Neural progenitor cell (in vitro differentiated cells): ENCODE results near the gene CDH23. TPM values are rescaled to one million over a fixed set of nuclear protein-coding genes. Genes with fewer than 3 reads are reported as not detected.

Source experiments
- DNase-seq: peaks from one replicate; pipeline ENCODE4 v3.0.0-alpha.2; 2016; ENCODE audit warnings: low spot score
- H2AFZ ChIP-seq: fragments of 200-600 bp; sonication (generic); replicated peaks from 2 replicates; pipeline ENCODE4 v1.6.1; 2016; ENCODE audit warnings: antibody characterized with exemption
- H3F3A ChIP-seq: fragments of 200-600 bp; sonication (generic); 2 replicates; pipeline ENCODE4 v1.6.1; 2016; ENCODE audit warnings: antibody characterized with exemption, low read depth
- H3K27ac ChIP-seq: fragments of 200-600 bp; sonication (generic); 2 replicates; pipeline ENCODE4 v1.5.1; 2016; ENCODE audit warnings: mild to moderate bottlenecking
- H3K27me3 ChIP-seq: fragments of 200-600 bp; sonication (generic); 2 replicates; pipeline ENCODE4 v1.6.1; 2016; ENCODE audit warnings: mild to moderate bottlenecking, moderate library complexity
- H3K36me3 ChIP-seq: fragments of 200-600 bp; sonication (generic); 2 replicates; pipeline ENCODE4 v1.5.1; 2016
- H3K4me1 ChIP-seq: fragments of 200-600 bp; sonication (generic); 2 replicates; pipeline ENCODE4 v1.6.1; 2016; ENCODE audit warnings: mixed run types
- H3K4me2 ChIP-seq: fragments of 200-600 bp; sonication (generic); 2 replicates; pipeline ENCODE4 v1.6.1; 2016
- H3K4me3 ChIP-seq: fragments of 200-600 bp; sonication (generic); 2 replicates; pipeline ENCODE4 v1.5.1; 2016
- H3K79me2 ChIP-seq: fragments of 200-600 bp; sonication (generic); 2 replicates; pipeline ENCODE4 v1.6.1; 2016; ENCODE audit warnings: low read depth
- H3K9ac ChIP-seq: fragments of 200-600 bp; sonication (generic); 2 replicates; pipeline ENCODE4 v1.6.1; 2016
- H3K9me3 ChIP-seq: fragments of 200-600 bp; sonication (generic); 2 replicates; pipeline ENCODE4 v1.5.1; 2016; ENCODE audit warnings: low read depth
- H4K20me1 ChIP-seq: fragments of 200-600 bp; sonication (generic); 2 replicates; pipeline ENCODE4 v1.6.1; 2016; ENCODE audit warnings: low read depth
- H3K27ac Mint-ChIP-seq: 3 replicates; pipeline ENCODE4 v1.8.0; 2021; ENCODE audit warnings: mixed read lengths
- H3K27me3 Mint-ChIP-seq: 2 replicates; pipeline ENCODE4 v1.8.0; 2022; ENCODE audit warnings: low read depth, mild to moderate bottlenecking, inconsistent platforms, moderate library complexity, mixed read lengths; ENCODE audit not compliant: insufficient read depth
- H3K36me3 Mint-ChIP-seq: 3 replicates; pipeline ENCODE4 v1.8.0; 2021; ENCODE audit warnings: mixed read lengths
- H3K4me1 Mint-ChIP-seq: 3 replicates; pipeline ENCODE4 v1.8.0; 2021; ENCODE audit warnings: mixed read lengths
- H3K4me3 Mint-ChIP-seq: 3 replicates; pipeline ENCODE4 v1.8.0; 2021; ENCODE audit warnings: mild to moderate bottlenecking, moderate library complexity, mixed read lengths
- H3K9me3 Mint-ChIP-seq: 3 replicates; pipeline ENCODE4 v1.8.0; 2020; ENCODE audit warnings: mixed read lengths
- EZH2 ChIP-seq: fragments of 200-600 bp; sonication (generic); IDR thresholded peaks from 2 replicates; pipeline ENCODE4 v1.6.1; 2017; ENCODE audit warnings: antibody characterized with exemption, mild to moderate bottlenecking, moderate library complexity
- EZH2phosphoT487 ChIP-seq: fragments of 200-600 bp; sonication (generic); IDR thresholded peaks from 2 replicates; pipeline ENCODE4 v1.6.1; 2017; ENCODE audit warnings: antibody characterized with exemption
- total RNA-seq: library from RNA; depleted of rRNA; stranded (reverse); fragments of >200 nt; gene quantifications from 2 replicates; pipeline ENCODE4 v1.2.3, GENCODE V29; 2015; ENCODE audit warnings: low replicate concordance
- TF ChIP-seq, protein P1 (sequence below): fragments of 200-600 bp; sonication (generic); IDR thresholded peaks from 2 replicates; pipeline ENCODE4 v1.5.1; 2017; ENCODE audit warnings: antibody characterized with exemption, mild to moderate bottlenecking

CDH23 gene
- total RNA-seq, 1 donor from 2014 or later, result 5.9 TPM

DNA sequence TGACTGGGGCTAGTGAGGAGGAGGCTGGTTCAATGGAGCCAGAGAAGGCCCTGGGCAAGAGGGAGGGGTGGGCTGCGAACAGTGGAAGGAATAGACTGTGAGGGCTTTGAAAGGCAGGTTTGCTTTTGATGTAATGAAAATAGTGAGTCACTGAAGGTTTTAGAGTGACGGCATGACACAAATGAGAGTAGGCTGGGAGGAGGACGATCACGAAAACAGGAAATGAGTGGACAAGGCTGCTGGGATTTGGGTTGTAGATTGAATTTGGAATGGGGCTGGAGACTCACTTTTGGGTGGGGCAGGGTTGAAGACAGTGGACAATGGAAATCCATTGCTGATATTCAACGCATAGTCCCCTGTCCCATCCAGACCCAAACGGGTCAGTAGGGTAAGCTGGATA lies 139.6 kb downstream of the CDH23 start:
- no peaks in the 10 kb centered on the region for H3K36me3 Mint-ChIP-seq

DNA sequence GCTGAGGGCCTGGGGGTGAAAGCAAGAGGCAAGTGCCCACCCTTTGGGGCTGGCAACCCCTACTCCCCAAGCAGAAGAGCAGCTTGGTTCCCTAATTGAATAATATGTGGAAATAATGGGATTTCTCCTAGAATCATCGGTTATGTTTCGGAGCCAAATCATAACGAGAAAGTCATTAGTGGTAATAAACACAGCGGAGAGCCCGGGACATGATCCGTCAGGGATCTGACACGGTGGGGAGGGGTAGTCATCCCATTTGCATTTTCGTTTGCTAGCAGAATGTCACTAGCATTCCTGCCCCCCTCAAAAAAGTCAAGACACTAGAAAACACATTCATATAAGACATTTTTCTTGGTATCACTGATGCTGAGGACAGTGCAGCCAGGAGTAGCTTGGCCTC lies 140.4 kb downstream of the CDH23 start:
- Mint-ChIP-seq H3K9me3 (no peaks in the 10 kb centered on the region), H3K4me1 (peaks cover 49% of the 10 kb centered on the region), H3K27me3 (peaks cover 2% of the 10 kb centered on the region), H3K27ac (peak overlapping the region; percentile 36), H3K36me3 (no peaks in the 10 kb centered on the region), H3K4me3 (no peak overlapping the region)
- no peak for DNase-seq
- Histone ChIP-seq H3K27me3 (no peaks in the 10 kb centered on the region), H2AFZ (no peak overlapping the region), H3K79me2 (no peaks in the 10 kb centered on the region), H3K9me3 (no peaks in the 10 kb centered on the region), H3K4me1 (peaks cover 16% of the 10 kb centered on the region), H3K4me2 (no peak overlapping the region), H3K27ac (no peak overlapping the region), H3K9ac (no peak overlapping the region), H4K20me1 (no peaks in the 10 kb centered on the region), H3F3A (no peaks in the 10 kb centered on the region), H3K4me3 (no peak overlapping the region), H3K36me3 (no peaks in the 10 kb centered on the region)
- TF ChIP-seq, protein P1, sequence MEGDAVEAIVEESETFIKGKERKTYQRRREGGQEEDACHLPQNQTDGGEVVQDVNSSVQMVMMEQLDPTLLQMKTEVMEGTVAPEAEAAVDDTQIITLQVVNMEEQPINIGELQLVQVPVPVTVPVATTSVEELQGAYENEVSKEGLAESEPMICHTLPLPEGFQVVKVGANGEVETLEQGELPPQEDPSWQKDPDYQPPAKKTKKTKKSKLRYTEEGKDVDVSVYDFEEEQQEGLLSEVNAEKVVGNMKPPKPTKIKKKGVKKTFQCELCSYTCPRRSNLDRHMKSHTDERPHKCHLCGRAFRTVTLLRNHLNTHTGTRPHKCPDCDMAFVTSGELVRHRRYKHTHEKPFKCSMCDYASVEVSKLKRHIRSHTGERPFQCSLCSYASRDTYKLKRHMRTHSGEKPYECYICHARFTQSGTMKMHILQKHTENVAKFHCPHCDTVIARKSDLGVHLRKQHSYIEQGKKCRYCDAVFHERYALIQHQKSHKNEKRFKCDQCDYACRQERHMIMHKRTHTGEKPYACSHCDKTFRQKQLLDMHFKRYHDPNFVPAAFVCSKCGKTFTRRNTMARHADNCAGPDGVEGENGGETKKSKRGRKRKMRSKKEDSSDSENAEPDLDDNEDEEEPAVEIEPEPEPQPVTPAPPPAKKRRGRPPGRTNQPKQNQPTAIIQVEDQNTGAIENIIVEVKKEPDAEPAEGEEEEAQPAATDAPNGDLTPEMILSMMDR, result no peak
- no peak for TF ChIP-seq EZH2
- TF ChIP-seq EZH2phosphoT487, result no peak

More for the DNA sequence above, 139.6 kb downstream of the CDH23 start:
- Mint-ChIP-seq H3K4me1 (peaks cover 47% of the 10 kb centered on the region), H3K9me3 (no peaks in the 10 kb centered on the region), H3K4me3 (no peak overlapping the region), H3K27ac (no peak overlapping the region), H3K27me3 (peaks cover 3% of the 10 kb centered on the region)
- Histone ChIP-seq H2AFZ (no peak overlapping the region), H3F3A (no peaks in the 10 kb centered on the region), H4K20me1 (no peaks in the 10 kb centered on the region), H3K9ac (no peak overlapping the region), H3K27ac (no peak overlapping the region), H3K4me3 (no peak overlapping the region), H3K79me2 (no peaks in the 10 kb centered on the region), H3K4me2 (no peak overlapping the region), H3K4me1 (peaks cover 23% of the 10 kb centered on the region), H3K27me3 (no peaks in the 10 kb centered on the region), H3K9me3 (no peaks in the 10 kb centered on the region), H3K36me3 (no peaks in the 10 kb centered on the region)
- TF ChIP-seq EZH2phosphoT487 (no peak), EZH2 (no peak)
- TF ChIP-seq, protein P1, result no peak
- no peak for DNase-seq

DNA sequence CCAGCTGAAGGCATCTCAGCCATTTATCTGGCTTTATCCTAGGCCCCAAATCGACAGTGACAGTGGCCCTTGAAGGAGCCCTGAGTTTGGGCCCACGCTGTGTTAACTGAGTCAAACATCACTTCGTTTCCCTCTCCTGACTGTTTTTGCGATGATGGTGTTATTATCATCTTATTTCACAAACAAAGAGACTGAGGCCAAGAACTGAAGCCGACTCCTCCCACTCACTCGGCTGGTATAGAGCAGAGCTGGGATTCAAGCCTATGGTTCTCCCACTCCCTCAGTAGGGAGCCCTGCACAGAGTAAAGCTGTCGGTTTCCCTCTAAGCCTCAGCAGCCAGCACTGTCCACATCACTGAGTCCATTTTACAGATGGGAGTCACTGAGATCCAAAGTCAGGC lies 141.0 kb downstream of the CDH23 start:
- Histone ChIP-seq H3K27me3 (no peaks in the 10 kb centered on the region), H3K27ac (no peak overlapping the region), H3K4me1 (peaks cover 18% of the 10 kb centered on the region), H3K36me3 (no peaks in the 10 kb centered on the region), H2AFZ (no peak overlapping the region), H3K4me2 (no peak overlapping the region), H3K9me3 (no peaks in the 10 kb centered on the region), H3K79me2 (no peaks in the 10 kb centered on the region), H3K4me3 (no peak overlapping the region), H3F3A (no peaks in the 10 kb centered on the region), H3K9ac (no peak overlapping the region), H4K20me1 (no peaks in the 10 kb centered on the region)
- TF ChIP-seq EZH2 (no peak), EZH2phosphoT487 (no peak)
- TF ChIP-seq, protein P1, result no peak
- Mint-ChIP-seq H3K27me3 (peaks cover 2% of the 10 kb centered on the region), H3K4me1 (peaks cover 49% of the 10 kb centered on the region), H3K4me3 (no peak overlapping the region), H3K27ac (no peak overlapping the region), H3K36me3 (no peaks in the 10 kb centered on the region), H3K9me3 (no peaks in the 10 kb centered on the region)
- DNase-seq, result no peak
